H1 (cell line): ENCODE results near the gene RFPL1. TPM values are rescaled to one million over a fixed set of nuclear protein-coding genes. Genes with fewer than 3 reads are reported as not detected.

Experiments used
- ASH2L ChIP-seq: fragments of 200-600, 300-600 bp; sonication (generic); IDR thresholded peaks from one replicate; pipeline ENCODE4 v1.7.1; 2017; ENCODE audit warnings: low read length
- ATF3 ChIP-seq: IDR thresholded peaks from 2 replicates; pipeline ENCODE4 v1.6.1; 2011; ENCODE audit warnings: low read depth, mild to moderate bottlenecking, low read length; ENCODE audit not compliant: insufficient read depth
- BACH1 ChIP-seq: IDR thresholded peaks from 2 replicates; pipeline ENCODE4 v1.6.1; 2012; ENCODE audit warnings: low read length, improper control_type of control experiment
- BCL11A ChIP-seq, 2 experiments: IDR thresholded peaks; one replicate each; pipeline ENCODE4 v1.6.1; 2011; ENCODE audit warnings: low read depth in 2 of 2, low read length in 2 of 2, mild to moderate bottlenecking in 2 of 2
- CEBPB ChIP-seq: IDR thresholded peaks from 2 replicates; pipeline ENCODE4 v1.6.1; 2012; ENCODE audit warnings: low read depth, low read length
- CHD1 ChIP-seq: IDR thresholded peaks from 2 replicates; pipeline ENCODE4 v1.6.1; 2012; ENCODE audit warnings: low read depth, low read length, improper control_type of control experiment
- CREB1 ChIP-seq: IDR thresholded peaks from 2 replicates; pipeline ENCODE4 v1.6.1; 2012; ENCODE audit warnings: inconsistent platforms
- FOSL1 ChIP-seq: IDR thresholded peaks from 2 replicates; pipeline ENCODE4 v1.6.1; 2011; ENCODE audit warnings: mild to moderate bottlenecking, low read depth, low read length, moderate library complexity; ENCODE audit not compliant: insufficient read depth
- HDAC6 ChIP-seq: IDR thresholded peaks from one replicate; pipeline ENCODE4 v1.7.1; 2012; ENCODE audit warnings: low read depth, mild to moderate bottlenecking, inconsistent platforms, low read length, moderate library complexity
- JUN ChIP-seq: IDR thresholded peaks from 2 replicates; pipeline ENCODE4 v1.6.1; 2011; ENCODE audit warnings: low read depth, mild to moderate bottlenecking, improper control_type of control experiment, low read length
- KDM1A ChIP-seq: fragments of 200-600, 300-600 bp; sonication (generic); IDR thresholded peaks from 2 replicates; pipeline ENCODE4 v1.7.1; 2016; ENCODE audit warnings: mild to moderate bottlenecking, low read length, borderline replicate concordance
- KDM4A ChIP-seq: IDR thresholded peaks from one replicate; pipeline ENCODE4 v1.7.1; 2012; ENCODE audit warnings: low read depth, mild to moderate bottlenecking, moderate library complexity, low read length, inconsistent platforms; ENCODE audit not compliant: severe bottlenecking
- KDM5A ChIP-seq: fragments of 200-600 bp; IDR thresholded peaks from 2 replicates; pipeline ENCODE4 v1.7.1; 2012; ENCODE audit warnings: mild to moderate bottlenecking, low read length, inconsistent platforms, mixed read lengths
- MAFK ChIP-seq: IDR thresholded peaks from 2 replicates; pipeline ENCODE4 v1.6.1; 2012; ENCODE audit warnings: low read depth, mild to moderate bottlenecking, improper control_type of control experiment, low read length
- NRF1 ChIP-seq: IDR thresholded peaks from 2 replicates; pipeline ENCODE4 v1.6.1; 2011; ENCODE audit warnings: mild to moderate bottlenecking, low read depth, low read length, improper control_type of control experiment
- POLR2A ChIP-seq, 2 experiments: IDR thresholded peaks; 1 replicate in 1 of 2; 2 replicates in 1 of 2; pipeline ENCODE4 v1.6.1; 2011; ENCODE audit warnings: low read depth in 2 of 2, low read length in 2 of 2, mild to moderate bottlenecking in 2 of 2; ENCODE audit errors: control extremely low read depth in 1 of 2
- RAD21 ChIP-seq, 2 experiments: IDR thresholded peaks in 1 of 2; conservative IDR thresholded peaks in 1 of 2; 2 replicates each; pipeline ENCODE4 v1.6.1; 2011; ENCODE audit warnings: low read depth in 2 of 2, low read length in 2 of 2, improper control_type of control experiment in 1 of 2, inconsistent platforms in 1 of 2, mild to moderate bottlenecking in 1 of 2, moderate library complexity in 1 of 2
- SAP30 ChIP-seq: fragments of 300-600 bp; sonication (generic); IDR thresholded peaks from 2 replicates; pipeline ENCODE4 v1.7.1; 2012; ENCODE audit warnings: low read length, moderate library complexity, mild to moderate bottlenecking, inconsistent platforms; ENCODE audit not compliant: insufficient read depth, insufficient replicate concordance
- SIX5 ChIP-seq: IDR thresholded peaks from 2 replicates; pipeline ENCODE4 v1.6.1; 2011; ENCODE audit warnings: mild to moderate bottlenecking, low read depth, low read length
- SP1 ChIP-seq: IDR thresholded peaks from 2 replicates; pipeline ENCODE4 v1.6.1; 2011; ENCODE audit warnings: low read depth, low read length
- SP4 ChIP-seq: IDR thresholded peaks from 2 replicates; pipeline ENCODE4 v1.6.1; 2012; ENCODE audit warnings: low read length, inconsistent platforms
- SUZ12 ChIP-seq: fragments of 200-600 bp; sonication (generic); IDR thresholded peaks from 2 replicates; pipeline ENCODE4 v1.6.1; 2012; ENCODE audit warnings: mild to moderate bottlenecking, inconsistent platforms, low read length, moderate library complexity, mixed read lengths
- TAF1 ChIP-seq: IDR thresholded peaks from 2 replicates; pipeline ENCODE4 v1.6.1; 2011; ENCODE audit warnings: mild to moderate bottlenecking, low read depth, low read length
- YY1 ChIP-seq: IDR thresholded peaks from 2 replicates; pipeline ENCODE4 v1.6.1; 2011; ENCODE audit warnings: low read depth, mild to moderate bottlenecking, low read length
- ZNF274 ChIP-seq: IDR thresholded peaks from 2 replicates; pipeline ENCODE4 v1.7.0; 2012; ENCODE audit warnings: low read length, borderline replicate concordance; ENCODE audit errors: extremely low read depth
- polyA plus RNA-seq, 7 experiments: library from polyadenylated mRNA; depleted of rRNA in 3 of 7; stranded (reverse) in 5 of 7; unstranded in 2 of 7; fragments of >200 nt in 5 of 7; fragments of 200-250 nt in 2 of 7; gene quantifications; 1 replicate in 5 of 7; 2 replicates in 1 of 7; 4 replicates in 1 of 7; pipeline versions ENCODE4 v1.2.1 to v1.2.3, GENCODE V29; 2011 to 2013; ENCODE audit warnings: missing spikeins in 2 of 7, mixed read lengths in 2 of 7
- total RNA-seq: library from RNA; stranded (reverse); fragmentation: NEBNext Ultra II Directional; extraction: Animal tissue kit (Norgen Biotek cat#: 25700); gene quantifications from 2 replicates; pipeline ENCODE4 v1.2.1, GENCODE V29; 2021
- TF ChIP-seq, protein P1 (sequence below): IDR thresholded peaks from 2 replicates; pipeline ENCODE4 v1.6.1; 2012; ENCODE audit warnings: inconsistent platforms

RFPL1 gene
- total and polyA plus RNA-seq, 2 of the 8 experiments (the other 6 are each of a cell fraction or from before 2014, with no cell fraction given), result not detected

- TF ChIP-seq KDM1A (no peak), TAF1 (0 out of 2 replicates have a peak, but pooled peaks have one; percentile 8), RAD21 (IDR thresholded peaks at IDR 0.05 in 1 of 2, conservative IDR thresholded peaks at IDR 0.05 in 1 of 2; ENCODE audit: low read depth in 2 of 2, low read length in 2 of 2) (peak; percentile 36 to 52), SP1 (no peak), CREB1 (no peak), CEBPB (no peak; the same call in 1 of the 2 replicates), SP4 (no peak), MAFK (peak; percentile 94), POLR2A (IDR thresholded peaks at IDR 0.05; ENCODE audit: control extremely low read depth in 1 of 2, low read depth in 2 of 2, low read length in 2 of 2) (no peak), ASH2L (peak; percentile 69), BCL11A (IDR thresholded peaks at IDR 0.05; ENCODE audit: low read depth in 2 of 2, low read length in 2 of 2) (no peak), BACH1 (peak; percentile 94), ATF3 (no peak), ZNF274 (no peak), YY1 (no peak), NRF1 (no peak), KDM5A (no peak), JUN (no peak), SUZ12 (no peak), SIX5 (no peak), SAP30 (no peak), CHD1 (no peak), FOSL1 (no peak), KDM4A (no peak), HDAC6 (no peak)
- TF ChIP-seq, protein P1, sequence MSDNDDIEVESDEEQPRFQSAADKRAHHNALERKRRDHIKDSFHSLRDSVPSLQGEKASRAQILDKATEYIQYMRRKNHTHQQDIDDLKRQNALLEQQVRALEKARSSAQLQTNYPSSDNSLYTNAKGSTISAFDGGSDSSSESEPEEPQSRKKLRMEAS, result no peak
Measured at GRCh38 chr22:29481265-29482000, 43.0 kb downstream of the RFPL1 start (continued).
